ENCODE measurements around the gene TAPT1. TPM values are rescaled to one million over a fixed set of nuclear protein-coding genes. Genes with fewer than 3 reads are reported as not detected.

The TAPT1 gene
- total RNA-seq, 1 experiment from 2014 or later: 17.3 TPM

GRCh38 chr4:16206848-16207247, 19.4 kb downstream of the TAPT1 start:
- no peak for ATAC-seq
- intact Hi-C loops (cut with micrococcal nuclease; ENCODE audit: unreplicated experiment): no loop called here
- TF ChIP-seq, protein P1, sequence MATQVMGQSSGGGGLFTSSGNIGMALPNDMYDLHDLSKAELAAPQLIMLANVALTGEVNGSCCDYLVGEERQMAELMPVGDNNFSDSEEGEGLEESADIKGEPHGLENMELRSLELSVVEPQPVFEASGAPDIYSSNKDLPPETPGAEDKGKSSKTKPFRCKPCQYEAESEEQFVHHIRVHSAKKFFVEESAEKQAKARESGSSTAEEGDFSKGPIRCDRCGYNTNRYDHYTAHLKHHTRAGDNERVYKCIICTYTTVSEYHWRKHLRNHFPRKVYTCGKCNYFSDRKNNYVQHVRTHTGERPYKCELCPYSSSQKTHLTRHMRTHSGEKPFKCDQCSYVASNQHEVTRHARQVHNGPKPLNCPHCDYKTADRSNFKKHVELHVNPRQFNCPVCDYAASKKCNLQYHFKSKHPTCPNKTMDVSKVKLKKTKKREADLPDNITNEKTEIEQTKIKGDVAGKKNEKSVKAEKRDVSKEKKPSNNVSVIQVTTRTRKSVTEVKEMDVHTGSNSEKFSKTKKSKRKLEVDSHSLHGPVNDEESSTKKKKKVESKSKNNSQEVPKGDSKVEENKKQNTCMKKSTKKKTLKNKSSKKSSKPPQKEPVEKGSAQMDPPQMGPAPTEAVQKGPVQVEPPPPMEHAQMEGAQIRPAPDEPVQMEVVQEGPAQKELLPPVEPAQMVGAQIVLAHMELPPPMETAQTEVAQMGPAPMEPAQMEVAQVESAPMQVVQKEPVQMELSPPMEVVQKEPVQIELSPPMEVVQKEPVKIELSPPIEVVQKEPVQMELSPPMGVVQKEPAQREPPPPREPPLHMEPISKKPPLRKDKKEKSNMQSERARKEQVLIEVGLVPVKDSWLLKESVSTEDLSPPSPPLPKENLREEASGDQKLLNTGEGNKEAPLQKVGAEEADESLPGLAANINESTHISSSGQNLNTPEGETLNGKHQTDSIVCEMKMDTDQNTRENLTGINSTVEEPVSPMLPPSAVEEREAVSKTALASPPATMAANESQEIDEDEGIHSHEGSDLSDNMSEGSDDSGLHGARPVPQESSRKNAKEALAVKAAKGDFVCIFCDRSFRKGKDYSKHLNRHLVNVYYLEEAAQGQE (IDR thresholded peaks at IDR 0.05; ENCODE audit: insufficient read depth in 1 of 2, low read depth in 2 of 2, low read length in 1 of 2): no peak
- TF ChIP-seq, protein P2, sequence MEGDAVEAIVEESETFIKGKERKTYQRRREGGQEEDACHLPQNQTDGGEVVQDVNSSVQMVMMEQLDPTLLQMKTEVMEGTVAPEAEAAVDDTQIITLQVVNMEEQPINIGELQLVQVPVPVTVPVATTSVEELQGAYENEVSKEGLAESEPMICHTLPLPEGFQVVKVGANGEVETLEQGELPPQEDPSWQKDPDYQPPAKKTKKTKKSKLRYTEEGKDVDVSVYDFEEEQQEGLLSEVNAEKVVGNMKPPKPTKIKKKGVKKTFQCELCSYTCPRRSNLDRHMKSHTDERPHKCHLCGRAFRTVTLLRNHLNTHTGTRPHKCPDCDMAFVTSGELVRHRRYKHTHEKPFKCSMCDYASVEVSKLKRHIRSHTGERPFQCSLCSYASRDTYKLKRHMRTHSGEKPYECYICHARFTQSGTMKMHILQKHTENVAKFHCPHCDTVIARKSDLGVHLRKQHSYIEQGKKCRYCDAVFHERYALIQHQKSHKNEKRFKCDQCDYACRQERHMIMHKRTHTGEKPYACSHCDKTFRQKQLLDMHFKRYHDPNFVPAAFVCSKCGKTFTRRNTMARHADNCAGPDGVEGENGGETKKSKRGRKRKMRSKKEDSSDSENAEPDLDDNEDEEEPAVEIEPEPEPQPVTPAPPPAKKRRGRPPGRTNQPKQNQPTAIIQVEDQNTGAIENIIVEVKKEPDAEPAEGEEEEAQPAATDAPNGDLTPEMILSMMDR (IDR thresholded peaks at IDR 0.05): no peak
- TF ChIP-seq POLR2AphosphoS5 (IDR thresholded peaks at IDR 0.05; ENCODE audit: low read depth, low read length) (no peak), SIN3A (IDR thresholded peaks at IDR 0.05; ENCODE audit: borderline replicate concordance, insufficient read depth, low read depth, low read length) (no peak), TCF7L2 (IDR thresholded peaks at IDR 0.05; ENCODE audit: low read depth, low read length) (no peak)
- ChIA-PET POLR2A (no interaction called here), CTCF (interaction anchor here (0.5 kb wide), 1 partner anchor 376 kb away, joined by 5 read pairs; no protein-coding TSS in a partner anchor)
- Histone ChIP-seq H3K4me3 (ENCODE audit: low read depth in 2 of 2, low read length in 2 of 2) (no peak overlapping the region), H3K36me3 (ENCODE audit: control insufficient read depth, insufficient read depth, low read length) (no peaks in the 10 kb centered on the region), H3K9me3 (ENCODE audit: control insufficient read depth, insufficient read depth, low read depth, low read length) (no peaks in the 10 kb centered on the region), H3K4me1 (ENCODE audit: control insufficient read depth, insufficient read depth, low read length) (no peaks in the 10 kb centered on the region), H3K27me3 (ENCODE audit: control insufficient read depth, insufficient read depth, low read length) (no peaks in the 10 kb centered on the region), H3K27ac (ENCODE audit: low read length) (no peak overlapping the region)
- in situ Hi-C loops (cut with HindIII; ENCODE audit: low pct_unique_long_range_greater_than_20kb, low sequenced_read_pairs): no loop called here
- no TSS peak for BruUV-seq (replicated peaks)
- DNase-seq (ENCODE audit: low read depth, low spot score): no peak

DNA sequence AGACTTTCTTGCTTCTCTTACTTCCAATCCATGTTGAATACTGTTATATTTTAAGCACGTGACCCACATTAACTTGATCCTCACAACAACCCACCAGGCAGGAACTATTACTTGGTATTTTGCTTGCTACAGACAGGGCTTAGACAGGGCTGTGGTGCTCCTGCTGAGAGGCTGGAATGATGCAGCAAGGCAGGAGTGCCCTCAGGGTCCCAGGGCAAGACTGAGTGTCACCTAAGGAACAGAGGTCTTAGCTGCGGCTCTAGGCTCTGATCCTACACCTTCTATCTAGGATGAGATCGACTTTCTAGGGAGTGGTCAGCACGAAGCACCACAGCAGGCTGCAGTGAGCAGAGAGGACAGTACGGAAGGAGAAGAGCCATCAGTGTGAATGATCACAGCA, 20.0 kb downstream of the TAPT1 start:
- DNase-seq (ENCODE audit: low read depth, low spot score) (no peak), ATAC-seq (no peak)
- in situ Hi-C loops (cut with HindIII; ENCODE audit: low pct_unique_long_range_greater_than_20kb, low sequenced_read_pairs): no loop called here

More for the DNA sequence above, 20.0 kb downstream of the TAPT1 start:
- Histone ChIP-seq H3K36me3 (ENCODE audit: control insufficient read depth, insufficient read depth, low read length) (no peaks in the 10 kb centered on the region), H3K4me3 (ENCODE audit: low read depth in 2 of 2, low read length in 2 of 2) (no peak overlapping the region), H3K4me1 (ENCODE audit: control insufficient read depth, insufficient read depth, low read length) (no peaks in the 10 kb centered on the region), H3K9me3 (ENCODE audit: control insufficient read depth, insufficient read depth, low read depth, low read length) (no peaks in the 10 kb centered on the region), H3K27ac (ENCODE audit: low read length) (no peak overlapping the region), H3K27me3 (ENCODE audit: control insufficient read depth, insufficient read depth, low read length) (no peaks in the 10 kb centered on the region)
- POLR2A ChIA-PET: no interaction called here
- no TSS peak for BruUV-seq (replicated peaks)
- CTCF ChIA-PET: interaction anchor here (0.6 to 1.0 kb wide), 2 partner anchors 13 to 371 kb away, joined by 3 to 10 read pairs; no protein-coding TSS in a partner anchor
- TF ChIP-seq TCF7L2 (IDR thresholded peaks at IDR 0.05; ENCODE audit: low read depth, low read length) (no peak), SIN3A (IDR thresholded peaks at IDR 0.05; ENCODE audit: borderline replicate concordance, insufficient read depth, low read depth, low read length) (no peak), POLR2AphosphoS5 (IDR thresholded peaks at IDR 0.05; ENCODE audit: low read depth, low read length) (no peak)
- TF ChIP-seq, protein P1 (IDR thresholded peaks at IDR 0.05; ENCODE audit: insufficient read depth in 1 of 2, low read depth in 2 of 2, low read length in 1 of 2): no peak
- TF ChIP-seq, protein P2 (IDR thresholded peaks at IDR 0.05): no peak
- intact Hi-C loops (cut with micrococcal nuclease; ENCODE audit: unreplicated experiment): no loop called here
